ENCODE results near the gene MSMP. TPM values are rescaled to one million over a fixed set of nuclear protein-coding genes. Genes with fewer than 3 reads are reported as not detected.

Gene MSMP
- total and polyA plus RNA-seq, 9 of the 15 experiments (the other 6 are each of a cell fraction or from before 2014, with no cell fraction given): 0.60 TPM; not detected in 8

DNA sequence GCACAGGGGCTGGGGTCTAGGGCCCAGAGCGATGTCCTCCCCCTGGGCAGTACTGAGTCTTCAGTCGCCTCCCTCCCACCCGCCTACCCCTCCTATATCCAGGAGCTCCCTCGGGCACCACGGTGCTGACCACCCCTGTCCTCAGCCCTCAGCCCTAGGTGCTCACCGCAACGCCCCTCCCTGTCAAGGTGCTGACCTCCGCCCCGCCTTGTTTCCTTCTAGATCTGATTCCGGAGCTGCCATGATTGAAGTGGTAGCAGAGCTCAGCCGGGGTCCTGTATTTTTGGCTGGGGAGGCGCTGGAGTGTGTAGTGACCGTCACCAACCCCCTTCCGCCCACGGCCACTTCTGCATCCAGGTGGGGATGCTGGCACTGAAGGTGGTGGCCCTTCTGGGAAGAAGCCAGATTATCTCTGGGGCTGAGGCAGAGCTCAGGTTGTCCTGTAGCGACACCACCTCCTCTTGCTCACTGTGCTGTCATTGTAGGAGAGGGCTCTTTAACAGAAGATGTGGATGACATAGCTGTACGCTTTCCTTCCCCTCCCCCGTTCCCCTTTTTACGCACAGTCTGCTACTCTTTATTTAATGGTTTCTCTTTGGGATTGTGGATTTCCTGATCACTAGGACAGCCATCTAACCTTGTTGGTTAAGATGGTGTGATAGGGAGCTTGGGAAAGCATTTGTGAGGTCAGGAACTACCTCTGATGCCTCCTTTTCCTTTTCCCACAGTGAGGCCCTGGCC lies 4.4 kb downstream of the MSMP start:
- FAIRE-seq: peak; percentile 70
- no TSS peak for BruUV-seq (replicated peaks)
- peaks cover 45% of the 10 kb centered on the region; the same call in 2 of the 3 replicates for H3K36me3 ChIP-seq (ENCODE audit: control insufficient read depth, insufficient read depth, low read length)
- H3K27ac ChIP-seq (ENCODE audit: extremely low read depth, low read depth, low read length): peak overlapping the region; percentile 91
- H3K4me3 ChIP-seq: peak overlapping the region; percentile 95
- H2AFZ ChIP-seq (ENCODE audit: low read depth, low read length): peak overlapping the region; percentile 78
- H3K79me2 ChIP-seq (ENCODE audit: control insufficient read depth, insufficient read depth, low read length): peaks cover 51% of the 10 kb centered on the region
- in situ Hi-C loops (cut with MboI) (no loop called here), intact Hi-C loops (cut with micrococcal nuclease) (loop anchor here (2.0 kb wide), 1 partner anchor 17 kb away; the partner anchor contains the start of genes CREB3 and TLN1)
- POLR2A ChIA-PET: interaction anchor here (0.8 to 3.9 kb wide), 6 partner anchors 9 to 89 kb away, joined by 3 to 17 read pairs (median 4); partner anchors contain the start of genes CREB3 and TLN1
- peak overlapping the region; percentile 93 for H3K4me2 ChIP-seq (ENCODE audit: insufficient read depth, low read length)
- H3K4me1 ChIP-seq (replicated peaks in 1 of 2; ENCODE audit: control insufficient read depth in 2 of 2, insufficient read depth in 2 of 2, low read length in 2 of 2): peaks cover 8 to 19% of the 10 kb centered on the region in 2 experiments; a peak in 4 of 5 replicates
- H3K9me3 ChIP-seq (replicated peaks; ENCODE audit: control insufficient read depth, insufficient read depth, low read depth, low read length): no peaks in the 10 kb centered on the region
- CTCF ChIA-PET (ENCODE audit: low intra/inter-chr PET ratio): no interaction called here
- peak; percentile 71 for ATAC-seq
- peaks cover 6% of the 10 kb centered on the region for H3K9me1 ChIP-seq (ENCODE audit: control insufficient read depth, insufficient read depth, low read length)
- peak overlapping the region; percentile 86 to 93 for H3K9ac ChIP-seq (ENCODE audit: insufficient read depth in 1 of 2, low read depth in 2 of 2, low read length in 2 of 2)
- DNase-seq (ENCODE audit: extremely low read depth in 1 of 4, low spot score in 3 of 4): peak in 3 of 4 experiments; percentile 47 to 55 (median 54)
- peaks cover 19% of the 10 kb centered on the region for H4K20me1 ChIP-seq (replicated peaks; ENCODE audit: control insufficient read depth, insufficient read depth, low read length)
- WGBS (ENCODE audit: insufficient coverage, low coverage, missing lambda C conversion rate): 8% methylated on average over 13 of the region's 19 CpGs
- H3K27me3 ChIP-seq (ENCODE audit: control insufficient read depth in 2 of 2, insufficient read depth in 2 of 2, low read length in 2 of 2): no peaks in the 10 kb centered on the region
- TF ChIP-seq BCOR (IDR thresholded peaks at IDR 0.05) (no peak), FOXJ3 (CRISPR knock-in tag; IDR thresholded peaks at IDR 0.05) (no peak), FOXA3 (CRISPR knock-in tag; conservative IDR thresholded peaks at IDR 0.05 in 1 of 2, IDR thresholded peaks at IDR 0.05 in 1 of 2) (no peak), NR2C1 (IDR thresholded peaks at IDR 0.05) (no peak; the same call in 1 of the 2 replicates), NR2C1 (tag; IDR thresholded peaks at IDR 0.05) (peak; percentile 59), NEUROD1 (IDR thresholded peaks at IDR 0.05; ENCODE audit: borderline replicate concordance, low read depth, low read length, partially characterized antibody) (no peak), SRSF7 (optimal IDR thresholded peaks at IDR 0.05; ENCODE audit: low read depth, low read length) (no peak), DIDO1 (tag; IDR thresholded peaks at IDR 0.05; ENCODE audit: low read depth) (no peak), NFIC (IDR thresholded peaks at IDR 0.05) (no peak), RAD21 (CRISPR knock-in tag; conservative IDR thresholded peaks at IDR 0.05 in 1 of 2, IDR thresholded peaks at IDR 0.05 in 1 of 2) (0 out of 4 replicates have a peak, but pooled peaks of 1 of the 2 experiments have one; percentile 12), MAZ (CRISPR knock-in tag; conservative IDR thresholded peaks at IDR 0.05 in 1 of 2, IDR thresholded peaks at IDR 0.05 in 1 of 2) (no peak)
- TF ChIP-seq, protein P1, sequence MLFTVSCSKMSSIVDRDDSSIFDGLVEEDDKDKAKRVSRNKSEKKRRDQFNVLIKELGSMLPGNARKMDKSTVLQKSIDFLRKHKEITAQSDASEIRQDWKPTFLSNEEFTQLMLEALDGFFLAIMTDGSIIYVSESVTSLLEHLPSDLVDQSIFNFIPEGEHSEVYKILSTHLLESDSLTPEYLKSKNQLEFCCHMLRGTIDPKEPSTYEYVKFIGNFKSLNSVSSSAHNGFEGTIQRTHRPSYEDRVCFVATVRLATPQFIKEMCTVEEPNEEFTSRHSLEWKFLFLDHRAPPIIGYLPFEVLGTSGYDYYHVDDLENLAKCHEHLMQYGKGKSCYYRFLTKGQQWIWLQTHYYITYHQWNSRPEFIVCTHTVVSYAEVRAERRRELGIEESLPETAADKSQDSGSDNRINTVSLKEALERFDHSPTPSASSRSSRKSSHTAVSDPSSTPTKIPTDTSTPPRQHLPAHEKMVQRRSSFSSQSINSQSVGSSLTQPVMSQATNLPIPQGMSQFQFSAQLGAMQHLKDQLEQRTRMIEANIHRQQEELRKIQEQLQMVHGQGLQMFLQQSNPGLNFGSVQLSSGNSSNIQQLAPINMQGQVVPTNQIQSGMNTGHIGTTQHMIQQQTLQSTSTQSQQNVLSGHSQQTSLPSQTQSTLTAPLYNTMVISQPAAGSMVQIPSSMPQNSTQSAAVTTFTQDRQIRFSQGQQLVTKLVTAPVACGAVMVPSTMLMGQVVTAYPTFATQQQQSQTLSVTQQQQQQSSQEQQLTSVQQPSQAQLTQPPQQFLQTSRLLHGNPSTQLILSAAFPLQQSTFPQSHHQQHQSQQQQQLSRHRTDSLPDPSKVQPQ (CRISPR knock-in tag; IDR thresholded peaks at IDR 0.05; ENCODE audit: borderline replicate concordance): no peak

All from K562 (cell line).